Calu3 (cell line): ENCODE data around the gene ZCCHC24. TPM values are rescaled to one million over a fixed set of nuclear protein-coding genes. Genes with fewer than 3 reads are reported as not detected.
A peak's percentile ranks its signal among the peaks of the same experiment; 100 is the strongest.

Source experiments
- BruUV-seq: library from RNA; stranded (reverse); fragments of 400-500 nt; replicated peaks from 2 replicates; lab custom pipeline; 2021; lab: Mats Ljungman, UMichigan
- CTCF ChIA-PET: fragments of 300-600 bp; sonication (Branson Sonifier 250); formaldehyde crosslinking; loops from one replicate; lab custom pipeline; 2022; ENCODE audit warnings: antibody characterized with exemption; lab: Charles Lee
- DNase-seq: peaks from one replicate; pipeline ENCODE4 v3.0.0; 2022
- H3K27ac Mint-ChIP-seq: one replicate; pipeline ENCODE4 v1.8.0; 2022; ENCODE audit warnings: mixed read lengths; ENCODE audit not compliant: unreplicated experiment
- H3K27me3 Mint-ChIP-seq: one replicate; pipeline ENCODE4 v1.8.0; 2022; ENCODE audit warnings: mixed read lengths; ENCODE audit not compliant: unreplicated experiment
- H3K36me3 Mint-ChIP-seq: one replicate; pipeline ENCODE4 v1.8.0; 2022; ENCODE audit warnings: mild to moderate bottlenecking, moderate library complexity, mixed read lengths; ENCODE audit not compliant: insufficient read depth, unreplicated experiment
- H3K4me1 Mint-ChIP-seq: one replicate; pipeline ENCODE4 v1.8.0; 2022; ENCODE audit warnings: mild to moderate bottlenecking, low read depth, mixed read lengths; ENCODE audit not compliant: unreplicated experiment
- H3K4me3 Mint-ChIP-seq: one replicate; pipeline ENCODE4 v1.8.0; 2022; ENCODE audit warnings: mild to moderate bottlenecking, low read depth, moderate library complexity, mixed read lengths; ENCODE audit not compliant: unreplicated experiment
- H3K9me3 Mint-ChIP-seq: one replicate; pipeline ENCODE4 v1.8.0; 2022; ENCODE audit warnings: low read depth, mixed read lengths; ENCODE audit not compliant: unreplicated experiment
- intact Hi-C: fragments of 100-400 bp; cut with micrococcal nuclease; formaldehyde crosslinking; loops from one replicate; pipeline ENCODE4 v1.10.0; 2022; ENCODE audit not compliant: unreplicated experiment
- total RNA-seq: library from RNA; stranded (reverse); gene quantifications from 2 replicates; pipeline ENCODE4 v1.2.3, GENCODE V29; 2022
- TF ChIP-seq, protein P1 (sequence below): fragments of 200-600 bp; IDR thresholded peaks from one replicate; pipeline ENCODE4 v1.8.0; 2022; ENCODE audit warnings: antibody characterized with exemption; ENCODE audit not compliant: unreplicated experiment

The ZCCHC24 gene
- total RNA-seq, 1 experiment from 2014 or later, result 1.4 TPM

DNA sequence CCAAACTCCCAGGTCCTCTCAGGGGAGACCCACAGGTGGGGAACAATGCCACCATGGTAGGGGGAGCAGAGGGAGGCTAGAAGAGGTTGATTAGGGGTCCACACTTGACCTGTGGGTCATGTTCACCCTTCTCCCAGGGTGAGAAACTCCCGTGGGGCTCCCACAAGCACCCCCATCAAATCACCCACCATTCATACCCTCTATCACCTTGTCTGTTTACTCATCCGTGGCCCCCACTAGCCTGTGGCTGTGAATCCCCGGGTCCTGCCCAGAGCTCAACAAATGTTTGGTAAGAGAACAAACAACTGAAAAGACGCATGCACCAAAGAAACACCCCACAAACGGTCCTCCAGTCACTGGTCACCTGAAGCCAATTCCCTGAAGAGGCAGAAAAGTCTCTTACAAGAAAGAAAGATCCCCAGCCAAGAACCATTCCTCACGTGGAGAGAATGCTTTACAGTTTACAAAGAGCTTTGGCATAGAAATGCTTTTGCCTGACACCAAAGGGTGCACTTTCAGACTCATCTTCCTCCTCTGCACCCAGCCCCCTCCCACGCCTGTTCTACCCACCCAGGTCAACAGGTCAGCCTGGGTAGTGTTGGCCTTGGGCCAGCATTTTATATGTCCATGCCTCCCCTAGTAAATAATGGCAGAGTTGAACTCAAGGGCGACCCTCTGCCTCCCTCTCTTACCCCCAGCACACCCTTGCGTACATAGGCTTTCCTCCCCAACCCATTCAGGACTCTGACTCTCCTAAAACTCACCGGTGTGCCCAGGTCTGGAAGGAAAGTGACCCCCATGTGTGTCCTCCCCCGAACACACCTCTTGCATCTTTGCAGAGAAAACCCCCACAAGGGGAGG, 1.9 kb downstream of the ZCCHC24 start:
- H3K27ac Mint-ChIP-seq, result no peak overlapping the region
- TF ChIP-seq, protein P1, sequence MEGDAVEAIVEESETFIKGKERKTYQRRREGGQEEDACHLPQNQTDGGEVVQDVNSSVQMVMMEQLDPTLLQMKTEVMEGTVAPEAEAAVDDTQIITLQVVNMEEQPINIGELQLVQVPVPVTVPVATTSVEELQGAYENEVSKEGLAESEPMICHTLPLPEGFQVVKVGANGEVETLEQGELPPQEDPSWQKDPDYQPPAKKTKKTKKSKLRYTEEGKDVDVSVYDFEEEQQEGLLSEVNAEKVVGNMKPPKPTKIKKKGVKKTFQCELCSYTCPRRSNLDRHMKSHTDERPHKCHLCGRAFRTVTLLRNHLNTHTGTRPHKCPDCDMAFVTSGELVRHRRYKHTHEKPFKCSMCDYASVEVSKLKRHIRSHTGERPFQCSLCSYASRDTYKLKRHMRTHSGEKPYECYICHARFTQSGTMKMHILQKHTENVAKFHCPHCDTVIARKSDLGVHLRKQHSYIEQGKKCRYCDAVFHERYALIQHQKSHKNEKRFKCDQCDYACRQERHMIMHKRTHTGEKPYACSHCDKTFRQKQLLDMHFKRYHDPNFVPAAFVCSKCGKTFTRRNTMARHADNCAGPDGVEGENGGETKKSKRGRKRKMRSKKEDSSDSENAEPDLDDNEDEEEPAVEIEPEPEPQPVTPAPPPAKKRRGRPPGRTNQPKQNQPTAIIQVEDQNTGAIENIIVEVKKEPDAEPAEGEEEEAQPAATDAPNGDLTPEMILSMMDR, result no peak
- intact Hi-C loops, result no loop called here
- TSS peak; percentile 44 for BruUV-seq
- H3K9me3 Mint-ChIP-seq, result no peaks in the 10 kb centered on the region
- H3K4me1 Mint-ChIP-seq, result peaks cover 29% of the 10 kb centered on the region
- CTCF ChIA-PET, result interaction anchor here (0.9 kb wide), 1 partner anchor 69 kb away, joined by 4 read pairs; no protein-coding TSS in a partner anchor
- peak overlapping the region; percentile 70 for H3K4me3 Mint-ChIP-seq
- peaks cover 74% of the 10 kb centered on the region for H3K27me3 Mint-ChIP-seq
- DNase-seq, result no peak
- H3K36me3 Mint-ChIP-seq, result peaks cover 25% of the 10 kb centered on the region

DNA sequence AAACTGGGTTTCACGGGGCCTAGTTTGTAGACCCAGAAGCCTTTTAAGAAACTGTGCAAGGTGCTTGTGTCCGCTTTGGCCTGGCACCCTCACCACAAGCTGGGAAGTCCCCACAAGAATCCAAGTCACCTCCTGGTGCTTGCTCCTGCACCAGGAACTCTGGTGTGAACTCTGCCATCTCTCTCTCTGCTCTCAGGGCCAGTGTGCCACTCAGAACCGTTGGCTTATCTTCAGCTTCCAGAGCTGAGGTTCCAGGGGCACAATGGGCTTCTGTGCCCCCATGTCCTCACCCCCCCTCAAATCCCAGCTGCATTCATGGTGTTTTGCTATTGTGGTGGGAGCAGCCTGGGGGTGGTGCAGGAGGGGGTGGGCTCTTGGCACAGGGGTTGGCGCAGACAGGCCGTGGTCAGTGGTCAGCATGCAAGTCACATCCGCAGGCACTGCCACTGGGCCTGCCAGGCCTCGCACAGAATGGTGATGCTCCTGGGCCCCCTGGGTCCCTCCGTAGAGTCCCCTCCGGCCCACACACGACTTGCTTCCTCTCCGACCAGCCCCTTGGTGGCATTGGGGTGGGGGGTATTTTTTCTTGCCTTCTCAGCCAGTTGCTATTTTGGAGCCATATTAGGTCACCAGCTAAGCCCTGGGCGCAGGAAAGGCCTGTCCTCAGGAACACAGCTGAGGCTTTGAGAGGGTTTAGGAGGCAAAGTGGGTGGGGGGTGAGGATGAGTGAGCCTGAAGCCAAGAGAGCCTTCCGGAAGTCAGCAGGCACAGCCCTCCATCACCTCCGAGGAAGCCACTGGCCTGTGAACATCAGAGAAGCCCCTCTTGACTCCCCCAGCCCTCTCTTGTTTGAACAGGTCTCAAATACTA, 3.0 kb downstream of the ZCCHC24 start:
- no peak overlapping the region for H3K4me3 Mint-ChIP-seq
- intact Hi-C loops, result no loop called here
- TF ChIP-seq, protein P1, result no peak
- BruUV-seq, result no TSS peak
- CTCF ChIA-PET, result interaction anchor here (1.3 kb wide), 1 partner anchor 12 kb away, joined by 3 read pairs; no protein-coding TSS in a partner anchor
- no peak for DNase-seq
- H3K4me1 Mint-ChIP-seq, result peaks cover 29% of the 10 kb centered on the region
- peaks cover 25% of the 10 kb centered on the region for H3K36me3 Mint-ChIP-seq
- peaks cover 75% of the 10 kb centered on the region for H3K27me3 Mint-ChIP-seq
- no peak overlapping the region for H3K27ac Mint-ChIP-seq
- no peaks in the 10 kb centered on the region for H3K9me3 Mint-ChIP-seq

DNA sequence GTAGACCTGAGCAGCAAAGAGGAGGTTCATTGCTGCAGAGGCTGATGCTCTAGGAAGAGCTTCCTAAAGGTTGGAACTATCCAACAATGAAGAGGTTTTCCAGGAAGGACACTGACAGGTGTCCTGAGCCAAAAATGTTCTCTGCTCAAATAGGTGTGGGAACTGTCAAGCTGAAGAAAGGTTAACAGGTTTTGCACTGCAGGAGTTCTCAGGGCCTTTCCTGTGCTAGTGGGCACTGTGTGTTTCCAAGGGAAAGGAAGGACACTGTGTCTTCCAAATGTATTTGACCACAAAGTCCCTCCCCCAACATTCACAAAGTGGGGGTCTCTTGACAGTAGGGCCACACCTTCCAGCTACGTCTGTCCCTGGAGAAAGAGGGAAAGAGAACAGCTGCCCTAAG, 4.0 kb downstream of the ZCCHC24 start:
- DNase-seq, result no peak
- intact Hi-C loops, result no loop called here
- H3K27me3 Mint-ChIP-seq, result peaks cover 68% of the 10 kb centered on the region
- BruUV-seq, result no TSS peak
- no peaks in the 10 kb centered on the region for H3K9me3 Mint-ChIP-seq
- CTCF ChIA-PET, result interaction anchor here (1.3 kb wide), 1 partner anchor 11 kb away, joined by 3 read pairs; no protein-coding TSS in a partner anchor
- TF ChIP-seq, protein P1, result no peak
- H3K4me3 Mint-ChIP-seq, result no peak overlapping the region
- H3K36me3 Mint-ChIP-seq, result peaks cover 19% of the 10 kb centered on the region
- peaks cover 23% of the 10 kb centered on the region for H3K4me1 Mint-ChIP-seq
- H3K27ac Mint-ChIP-seq, result no peak overlapping the region

DNA sequence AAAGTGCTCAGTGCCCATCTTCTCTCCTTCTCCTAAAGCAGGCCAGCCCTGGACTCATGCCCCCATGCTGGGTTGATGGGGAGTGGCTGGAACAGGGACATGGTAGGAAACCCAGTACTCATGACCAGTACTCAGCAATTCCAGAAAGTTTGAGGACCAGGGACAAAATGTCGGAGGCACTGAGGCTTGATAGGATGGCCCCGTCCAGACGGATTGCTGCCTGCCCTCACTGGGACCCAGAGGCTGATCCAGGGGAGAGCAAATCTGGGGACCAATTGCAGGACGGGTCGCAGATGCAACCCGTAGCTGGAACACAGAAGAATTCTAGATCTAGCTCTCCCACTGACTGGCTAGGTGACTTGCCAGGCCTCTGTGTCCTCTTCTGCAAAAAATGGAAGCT, 5.1 kb downstream of the ZCCHC24 start:
- intact Hi-C loops, result no loop called here
- no peak for DNase-seq
- Mint-ChIP-seq H3K4me3 (no peak overlapping the region), H3K4me1 (peaks cover 13% of the 10 kb centered on the region), H3K27ac (no peak overlapping the region), H3K27me3 (peaks cover 57% of the 10 kb centered on the region), H3K9me3 (no peaks in the 10 kb centered on the region), H3K36me3 (peaks cover 10% of the 10 kb centered on the region)
- TF ChIP-seq, protein P1, result no peak
- BruUV-seq, result no TSS peak
- CTCF ChIA-PET, result no interaction called here
